ENCODE measurements around the gene CCT3.

The CCT3 gene

DNA sequence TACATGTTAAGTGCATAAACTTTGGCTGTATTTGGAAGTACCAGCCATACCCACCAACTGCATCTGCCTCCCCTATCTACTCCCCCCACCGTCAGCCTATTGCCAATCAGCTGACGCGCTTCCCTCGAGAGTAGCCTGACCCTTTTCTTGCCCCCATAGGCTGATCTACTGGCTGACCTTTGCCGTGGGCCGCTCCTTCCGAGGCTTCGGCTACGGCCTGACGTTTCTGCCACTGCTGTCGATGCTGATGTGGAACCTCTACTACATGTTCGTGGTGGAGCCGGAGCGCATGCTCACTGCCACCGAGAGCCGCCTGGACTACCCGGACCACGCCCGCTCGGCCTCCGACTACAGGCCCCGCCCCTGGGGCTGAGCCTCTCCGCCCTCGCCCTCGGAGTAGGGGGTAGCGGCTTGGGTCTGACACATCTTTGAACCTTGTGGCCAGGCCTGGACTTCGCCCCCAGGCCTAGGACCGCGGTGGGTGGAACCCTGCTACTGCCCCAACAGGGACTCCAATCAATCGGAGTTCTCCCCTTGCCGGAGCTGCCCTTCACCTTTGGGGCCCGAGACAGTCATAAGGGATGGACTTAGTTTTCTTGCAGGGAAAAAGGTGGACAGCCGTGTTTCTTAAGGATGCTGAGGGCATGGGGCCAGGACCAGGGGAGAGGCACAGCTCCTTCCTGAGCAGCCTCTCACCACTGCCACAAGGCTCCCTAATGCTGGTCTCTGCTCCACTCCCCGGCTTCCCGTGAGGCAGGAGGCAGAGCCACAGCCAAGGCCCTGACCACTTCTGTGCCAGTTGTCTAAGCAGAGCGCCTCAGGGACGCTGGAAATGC lies 46.6 kb downstream of the CCT3 start:
- peaks cover 5% of the 10 kb centered on the region for H3K4me1 ChIP-seq (ENCODE audit: insufficient read depth, poor library complexity, severe bottlenecking)
- DNase-seq (ENCODE audit: low spot score) (no peak), ATAC-seq (ENCODE audit: low read depth) (peak; percentile 6; the same call in 1 of the 3 replicates)
- no peak overlapping the region for H3K27ac ChIP-seq (ENCODE audit: poor library complexity, severe bottlenecking)
- no peak overlapping the region for H3K4me3 ChIP-seq (ENCODE audit: severe bottlenecking)
- TF ChIP-seq, protein P1, sequence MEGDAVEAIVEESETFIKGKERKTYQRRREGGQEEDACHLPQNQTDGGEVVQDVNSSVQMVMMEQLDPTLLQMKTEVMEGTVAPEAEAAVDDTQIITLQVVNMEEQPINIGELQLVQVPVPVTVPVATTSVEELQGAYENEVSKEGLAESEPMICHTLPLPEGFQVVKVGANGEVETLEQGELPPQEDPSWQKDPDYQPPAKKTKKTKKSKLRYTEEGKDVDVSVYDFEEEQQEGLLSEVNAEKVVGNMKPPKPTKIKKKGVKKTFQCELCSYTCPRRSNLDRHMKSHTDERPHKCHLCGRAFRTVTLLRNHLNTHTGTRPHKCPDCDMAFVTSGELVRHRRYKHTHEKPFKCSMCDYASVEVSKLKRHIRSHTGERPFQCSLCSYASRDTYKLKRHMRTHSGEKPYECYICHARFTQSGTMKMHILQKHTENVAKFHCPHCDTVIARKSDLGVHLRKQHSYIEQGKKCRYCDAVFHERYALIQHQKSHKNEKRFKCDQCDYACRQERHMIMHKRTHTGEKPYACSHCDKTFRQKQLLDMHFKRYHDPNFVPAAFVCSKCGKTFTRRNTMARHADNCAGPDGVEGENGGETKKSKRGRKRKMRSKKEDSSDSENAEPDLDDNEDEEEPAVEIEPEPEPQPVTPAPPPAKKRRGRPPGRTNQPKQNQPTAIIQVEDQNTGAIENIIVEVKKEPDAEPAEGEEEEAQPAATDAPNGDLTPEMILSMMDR (IDR thresholded peaks at IDR 0.05; ENCODE audit: poor library complexity, severe bottlenecking), result no peak
- peaks cover 20% of the 10 kb centered on the region for H3K36me3 ChIP-seq (ENCODE audit: low read depth)
- H3K9me3 ChIP-seq (ENCODE audit: severe bottlenecking), result no peaks in the 10 kb centered on the region
- no peaks in the 10 kb centered on the region for H3K27me3 ChIP-seq (ENCODE audit: insufficient read depth, poor library complexity, severe bottlenecking)

DNA sequence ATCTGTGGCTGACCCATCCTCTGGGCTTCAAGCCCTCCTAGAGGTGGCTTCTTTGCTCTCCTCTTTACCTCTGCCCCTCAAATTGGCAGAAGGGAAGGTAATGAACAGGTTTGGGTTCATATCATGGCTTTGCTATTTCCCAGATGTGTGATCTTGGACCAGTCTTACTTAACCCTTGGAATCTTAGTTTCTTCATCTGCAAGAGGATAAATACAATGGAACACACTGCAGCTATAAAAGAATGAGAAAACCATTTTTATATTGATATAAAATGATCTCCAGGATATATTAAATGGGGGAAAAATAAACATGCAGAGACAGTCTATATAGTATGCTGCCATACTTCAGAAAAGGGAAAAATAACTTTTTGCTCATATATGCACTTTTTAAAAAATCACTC lies 48.2 kb downstream of the CCT3 start:
- Histone ChIP-seq H3K9me3 (ENCODE audit: severe bottlenecking) (no peaks in the 10 kb centered on the region), H3K4me3 (ENCODE audit: severe bottlenecking) (no peak overlapping the region), H3K27me3 (ENCODE audit: insufficient read depth, poor library complexity, severe bottlenecking) (no peaks in the 10 kb centered on the region), H3K4me1 (ENCODE audit: insufficient read depth, poor library complexity, severe bottlenecking) (no peaks in the 10 kb centered on the region), H3K36me3 (ENCODE audit: low read depth) (peaks cover 24% of the 10 kb centered on the region), H3K27ac (ENCODE audit: poor library complexity, severe bottlenecking) (no peak overlapping the region)
- DNase-seq (ENCODE audit: low spot score), result no peak
- ATAC-seq (ENCODE audit: low read depth), result no peak
- TF ChIP-seq, protein P1 (IDR thresholded peaks at IDR 0.05; ENCODE audit: poor library complexity, severe bottlenecking), result no peak

DNA sequence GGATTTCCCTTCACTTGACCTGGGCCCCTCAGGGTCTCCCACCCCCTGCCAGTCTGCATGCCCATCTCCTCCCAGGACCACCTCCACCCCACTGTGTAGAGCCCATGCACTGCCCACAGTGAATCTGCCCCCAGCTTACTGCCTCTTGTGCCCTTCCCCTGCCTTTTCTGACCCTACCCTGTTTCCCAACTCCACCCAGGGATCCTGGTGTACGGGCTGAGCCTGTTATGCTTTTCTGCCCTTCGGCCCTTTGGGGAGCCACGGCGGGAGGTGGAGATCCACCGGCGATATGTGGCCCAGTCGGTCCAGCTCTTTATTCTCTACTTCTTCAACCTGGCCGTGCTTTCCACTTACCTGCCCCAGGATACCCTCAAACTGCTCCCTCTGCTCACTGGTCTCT lies 52.0 kb downstream of the CCT3 start:
- H3K36me3 ChIP-seq (ENCODE audit: low read depth), result peaks cover 27% of the 10 kb centered on the region
- ATAC-seq (ENCODE audit: low read depth), result no peak

DNA sequence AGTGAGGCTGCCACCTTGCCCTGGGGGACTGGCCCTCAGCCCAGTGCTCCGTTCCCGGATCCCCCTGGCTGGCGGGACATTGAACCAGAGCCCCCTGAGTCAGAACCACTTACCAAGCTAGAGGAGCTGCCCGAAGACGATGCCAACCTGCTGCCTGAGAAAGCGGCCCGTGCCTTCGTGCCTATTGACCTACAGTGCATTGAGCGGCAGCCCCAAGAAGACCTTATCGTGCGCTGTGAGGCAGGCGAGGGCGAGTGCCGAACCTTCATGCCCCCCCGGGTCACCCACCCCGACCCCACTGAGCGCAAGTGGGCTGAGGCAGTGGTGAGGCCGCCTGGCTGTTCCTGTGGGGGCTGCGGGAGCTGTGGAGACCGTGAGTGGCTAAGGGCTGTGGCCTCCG lies 52.7 kb downstream of the CCT3 start:
- H3K27me3 ChIP-seq (ENCODE audit: insufficient read depth, poor library complexity, severe bottlenecking), result no peaks in the 10 kb centered on the region
- H3K4me1 ChIP-seq (ENCODE audit: insufficient read depth, poor library complexity, severe bottlenecking), result peaks cover 14% of the 10 kb centered on the region
- peaks cover 34% of the 10 kb centered on the region for H3K36me3 ChIP-seq (ENCODE audit: low read depth)
- no peak overlapping the region for H3K4me3 ChIP-seq (ENCODE audit: severe bottlenecking)
- ATAC-seq (ENCODE audit: low read depth), result no peak
- no peaks in the 10 kb centered on the region for H3K9me3 ChIP-seq (ENCODE audit: severe bottlenecking)
- H3K27ac ChIP-seq (ENCODE audit: poor library complexity, severe bottlenecking), result peak overlapping the region; percentile 32
- DNase-seq (ENCODE audit: low spot score), result no peak
- TF ChIP-seq, protein P1 (IDR thresholded peaks at IDR 0.05; ENCODE audit: poor library complexity, severe bottlenecking), result no peak

More for the DNA sequence above, 52.0 kb downstream of the CCT3 start:
- no peak for DNase-seq (ENCODE audit: low spot score)
- H3K9me3 ChIP-seq (ENCODE audit: severe bottlenecking), result no peaks in the 10 kb centered on the region
- TF ChIP-seq, protein P1 (IDR thresholded peaks at IDR 0.05; ENCODE audit: poor library complexity, severe bottlenecking), result no peak
- H3K27ac ChIP-seq (ENCODE audit: poor library complexity, severe bottlenecking), result no peak overlapping the region
- H3K4me1 ChIP-seq (ENCODE audit: insufficient read depth, poor library complexity, severe bottlenecking), result peaks cover 11% of the 10 kb centered on the region
- no peaks in the 10 kb centered on the region for H3K27me3 ChIP-seq (ENCODE audit: insufficient read depth, poor library complexity, severe bottlenecking)
- H3K4me3 ChIP-seq (ENCODE audit: severe bottlenecking), result no peak overlapping the region

DNA sequence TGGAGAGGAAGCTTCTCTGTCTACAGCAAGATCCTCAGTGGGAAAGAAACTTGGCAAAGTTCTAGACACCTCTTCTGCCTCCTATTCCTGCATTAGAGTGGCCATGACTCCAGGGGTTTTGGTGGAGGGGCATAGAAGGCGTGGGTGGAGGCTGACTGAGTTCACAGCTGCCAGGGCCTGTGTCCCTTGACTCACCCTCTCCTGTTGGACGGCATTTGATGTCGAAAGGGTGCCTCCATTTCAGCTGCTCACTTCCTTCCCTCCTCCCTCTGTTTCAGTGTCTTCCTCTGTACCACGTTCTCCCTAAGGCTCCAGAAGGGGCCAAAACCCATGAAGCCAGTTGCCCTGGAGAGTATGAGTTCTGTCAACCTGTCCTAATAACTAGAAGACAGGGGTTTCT lies 53.3 kb downstream of the CCT3 start:
- ATAC-seq (ENCODE audit: low read depth) (no peak), DNase-seq (ENCODE audit: low spot score) (no peak)
- H3K27me3 ChIP-seq (ENCODE audit: insufficient read depth, poor library complexity, severe bottlenecking), result no peaks in the 10 kb centered on the region
- TF ChIP-seq, protein P1 (IDR thresholded peaks at IDR 0.05; ENCODE audit: poor library complexity, severe bottlenecking), result no peak
- peaks cover 14% of the 10 kb centered on the region for H3K4me1 ChIP-seq (ENCODE audit: insufficient read depth, poor library complexity, severe bottlenecking)
- H3K9me3 ChIP-seq (ENCODE audit: severe bottlenecking), result no peaks in the 10 kb centered on the region
- peak overlapping the region; percentile 32 for H3K27ac ChIP-seq (ENCODE audit: poor library complexity, severe bottlenecking)
- peaks cover 34% of the 10 kb centered on the region for H3K36me3 ChIP-seq (ENCODE audit: low read depth)
- H3K4me3 ChIP-seq (ENCODE audit: severe bottlenecking), result peak overlapping the region; percentile 85

All from RWPE2 (cell line).